GM23248 (cell line): ENCODE results near the gene TEDC2. TPM values are rescaled to one million over a fixed set of nuclear protein-coding genes. Genes with fewer than 3 reads are reported as not detected.

Source experiments
- DNase-seq: peaks from one replicate; pipeline ENCODE4 v3.0.0-alpha.2; 2015
- H2AFZ ChIP-seq: fragments of 200-600 bp; sonication (generic); 2 replicates; pipeline ENCODE4 v1.6.1; 2016; ENCODE audit warnings: antibody characterized with exemption
- H3F3A ChIP-seq: fragments of 200-600 bp; sonication (generic); 2 replicates; pipeline ENCODE4 v1.6.1; 2016; ENCODE audit warnings: mild to moderate bottlenecking, antibody characterized with exemption, mixed run types; ENCODE audit not compliant: insufficient read depth
- H3K27ac ChIP-seq: fragments of 200-600 bp; sonication (generic); 2 replicates; pipeline ENCODE4 v1.5.1; 2016; ENCODE audit warnings: mild to moderate bottlenecking
- H3K27me3 ChIP-seq: fragments of 200-600 bp; sonication (generic); replicated peaks from 2 replicates; pipeline ENCODE4 v1.6.1; 2016; ENCODE audit warnings: mild to moderate bottlenecking; ENCODE audit not compliant: insufficient read depth
- H3K36me3 ChIP-seq: fragments of 200-600 bp; sonication (generic); 2 replicates; pipeline ENCODE4 v1.6.1; 2016; ENCODE audit warnings: low read depth, mild to moderate bottlenecking
- H3K4me1 ChIP-seq: fragments of 200-600 bp; sonication (generic); 2 replicates; pipeline ENCODE4 v1.6.1; 2016; ENCODE audit warnings: mild to moderate bottlenecking; ENCODE audit not compliant: insufficient read depth
- H3K4me2 ChIP-seq: fragments of 200-600 bp; sonication (generic); one replicate; pipeline ENCODE4 v1.6.1; 2016; ENCODE audit warnings: mild to moderate bottlenecking; ENCODE audit not compliant: unreplicated experiment
- H3K4me3 ChIP-seq: fragments of 200-600 bp; sonication (generic); 2 replicates; pipeline ENCODE4 v1.5.1; 2016; ENCODE audit warnings: mild to moderate bottlenecking
- H3K79me2 ChIP-seq: fragments of 200-600 bp; sonication (generic); 2 replicates; pipeline ENCODE4 v1.6.1; 2016; ENCODE audit warnings: mild to moderate bottlenecking; ENCODE audit not compliant: insufficient read depth
- H3K9ac ChIP-seq: fragments of 200-600 bp; sonication (generic); 2 replicates; pipeline ENCODE4 v1.6.1; 2016; ENCODE audit warnings: mild to moderate bottlenecking
- H3K9me2 ChIP-seq: fragments of 200-600 bp; sonication (generic); 2 replicates; pipeline ENCODE4 v1.6.1; 2016; ENCODE audit warnings: mixed run types, mild to moderate bottlenecking, moderate library complexity; ENCODE audit not compliant: insufficient read depth
- H3K9me3 ChIP-seq: fragments of 200-600 bp; sonication (generic); one replicate; pipeline ENCODE4 v1.6.1; 2017; ENCODE audit warnings: low read depth
- H4K20me1 ChIP-seq: fragments of 200-600 bp; sonication (generic); 2 replicates; pipeline ENCODE4 v1.6.0; 2016; ENCODE audit not compliant: insufficient read depth
- EZH2 ChIP-seq: fragments of 200-600 bp; sonication (generic); IDR thresholded peaks from 2 replicates; pipeline ENCODE4 v1.6.1; 2018; ENCODE audit warnings: antibody characterized with exemption, mild to moderate bottlenecking; ENCODE audit not compliant: insufficient read depth, poor library complexity, severe bottlenecking
- EZH2phosphoT487 ChIP-seq: fragments of 200-600 bp; sonication (generic); IDR thresholded peaks from 2 replicates; pipeline ENCODE4 v1.6.1; 2018; ENCODE audit warnings: antibody characterized with exemption, moderate library complexity, mild to moderate bottlenecking, low read depth; ENCODE audit not compliant: insufficient read depth
- WGBS, 2 experiments: methylation state at CpG; one replicate each; pipeline ENCODE4 v1.1.6; 2015 to 2017; ENCODE audit warnings: low lambda C conversion rate in 2 of 2, low coverage in 1 of 2; ENCODE audit errors: missing lambda C conversion rate in 2 of 2; 5-methylcytosine and 5-hydroxymethylcytosine counted together
- in situ Hi-C: fragments of 300-500 bp; cut with MboI; formaldehyde crosslinking; loops from 2 replicates; pipeline ENCODE4 v1.15.0; 2020
- polyA plus RNA-seq: library from polyadenylated mRNA; unstranded; fragments of >200 nt; fragmentation: Nextera tagmentation; extraction: Ambion mirVana; gene quantifications from 2 replicates; pipeline ENCODE4 v1.2.1, GENCODE V29; 2016
- total RNA-seq: library from RNA; depleted of rRNA; stranded (reverse); fragments of >200 nt; shearing (Covaris generic); gene quantifications from 2 replicates; pipeline ENCODE4 v1.2.3, GENCODE V29; 2014

TEDC2 gene
- total and polyA plus RNA-seq, 2 experiments from 2014 or later: 4.8 to 6.8 TPM

- H3K27ac ChIP-seq: no peak overlapping the region
Observed at GRCh38 chr16:2483939-2484897, 24.3 kb downstream of the TEDC2 start.

GRCh38 chr16:2484898-2485508, 25.1 kb downstream of the TEDC2 start:
- Histone ChIP-seq H4K20me1 (no peaks in the 10 kb centered on the region), H3K27me3 (no peaks in the 10 kb centered on the region), H3F3A (peaks cover 10% of the 10 kb centered on the region; the same call in 1 of the 2 replicates), H3K9ac (no peak overlapping the region), H3K9me3 (no peaks in the 10 kb centered on the region), H3K4me1 (peaks cover 18% of the 10 kb centered on the region), H3K27ac (no peak overlapping the region), H3K9me2 (no peaks in the 10 kb centered on the region), H3K79me2 (peaks cover 65% of the 10 kb centered on the region), H3K4me2 (no peak overlapping the region), H2AFZ (no peak overlapping the region), H3K36me3 (no peaks in the 10 kb centered on the region), H3K4me3 (no peak overlapping the region)
- no peak for TF ChIP-seq EZH2phosphoT487
- TF ChIP-seq EZH2: no peak
- 97 to 100% methylated on average over 13 of the region's 13 CpGs for WGBS, 2 experiments
- DNase-seq: no peak
- in situ Hi-C loops: no loop called here

More at GRCh38 chr16:2483939-2484897, 24.3 kb downstream of the TEDC2 start:
- Histone ChIP-seq H3K4me1 (peaks cover 18% of the 10 kb centered on the region), H3K9ac (peak overlapping the region; percentile 86), H3K79me2 (peaks cover 60% of the 10 kb centered on the region), H2AFZ (no peak overlapping the region; the same call in 1 of the 2 replicates), H3K9me2 (no peaks in the 10 kb centered on the region), H3K9me3 (no peaks in the 10 kb centered on the region), H3K27me3 (no peaks in the 10 kb centered on the region), H3K4me2 (peak overlapping the region; percentile 57), H4K20me1 (no peaks in the 10 kb centered on the region), H3F3A (peaks cover 10% of the 10 kb centered on the region; the same call in 1 of the 2 replicates), H3K4me3 (peak overlapping the region; percentile 57; the same call in 1 of the 2 replicates), H3K36me3 (no peaks in the 10 kb centered on the region)
- no peak for TF ChIP-seq EZH2phosphoT487
- no peak for TF ChIP-seq EZH2
- DNase-seq: no peak
- in situ Hi-C loops: no loop called here
- 78 to 81% methylated on average over 16 of the region's 16 CpGs for WGBS, 2 experiments

- in situ Hi-C loops: no loop called here
- H3K27me3 ChIP-seq: no peaks in the 10 kb centered on the region
- WGBS, 2 experiments: 84% methylated on average over 30 to 31 of the region's 33 CpGs
Observed at GRCh38 chr16:2485811-2486507, 26.1 kb downstream of the TEDC2 start.

More at GRCh38 chr16:2485811-2486507, 26.1 kb downstream of the TEDC2 start:
- no peaks in the 10 kb centered on the region for H3K9me2 ChIP-seq
- DNase-seq: no peak
- no peak overlapping the region for H3K27ac ChIP-seq
- peaks cover 18% of the 10 kb centered on the region for H3K4me1 ChIP-seq
- no peak overlapping the region for H2AFZ ChIP-seq
- no peak for TF ChIP-seq EZH2
- TF ChIP-seq EZH2phosphoT487: no peak
- H3K4me3 ChIP-seq: no peak overlapping the region
- peaks cover 10% of the 10 kb centered on the region; the same call in 1 of the 2 replicates for H3F3A ChIP-seq
- H3K79me2 ChIP-seq: peaks cover 70% of the 10 kb centered on the region
- H3K9ac ChIP-seq: no peak overlapping the region
- no peak overlapping the region for H3K4me2 ChIP-seq
- H4K20me1 ChIP-seq: no peaks in the 10 kb centered on the region
- H3K9me3 ChIP-seq: no peaks in the 10 kb centered on the region
- no peaks in the 10 kb centered on the region for H3K36me3 ChIP-seq
